ENCODE results near the gene COPG1. TPM values are rescaled to one million over a fixed set of nuclear protein-coding genes. Genes with fewer than 3 reads are reported as not detected.

The COPG1 gene
- total RNA-seq, 4 donors from 2014 or later = 55.6 to 89.1 (median 70.4) TPM

- H3K36me3 ChIP-seq = peaks cover 8 to 61% (median 51%) of the 10 kb centered on the region in 4 donors
- H3K9me3 ChIP-seq = no peaks in the 10 kb centered on the region
- H3K4me1 ChIP-seq = peaks cover 16 to 26% (median 17%) of the 10 kb centered on the region in 4 donors
- DNase-seq (ENCODE audit: extremely low spot score) = no peak
- no peaks in the 10 kb centered on the region for H3K27me3 ChIP-seq
- H3K27ac ChIP-seq (replicated peaks in 1 of 4) = peak overlapping the region; percentile 72 to 81 (median 80)
- no peak overlapping the region for H3K4me3 ChIP-seq
- 66% methylated on average over 3 of the region's 3 CpGs for WGBS
- TF ChIP-seq POLR2A (IDR thresholded peaks at IDR 0.05; ENCODE audit: low read depth) = no peak
- intact Hi-C loops (cut with DNase I) = no loop called here
These were observed 54.9 kb downstream of the COPG1 start for GRCh38 chr3:129304146-129304961.

DNA sequence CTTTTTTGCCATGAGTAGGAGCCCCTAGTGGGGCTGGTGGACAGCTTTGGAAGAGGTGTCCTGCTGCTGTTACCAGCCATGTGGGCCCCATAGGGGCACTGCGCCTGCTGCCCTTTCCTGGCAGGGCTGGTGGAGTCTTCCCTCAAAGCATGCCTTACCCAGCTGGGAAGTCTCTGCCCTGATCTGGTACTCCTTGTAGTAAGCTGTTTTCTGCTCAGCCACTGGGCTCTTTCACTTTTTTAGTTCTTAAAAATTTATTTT is 55.5 kb downstream of the COPG1 start:
- no peak for DNase-seq (ENCODE audit: extremely low spot score)
- Histone ChIP-seq H3K4me1 (peaks cover 16 to 26% (median 17%) of the 10 kb centered on the region in 4 donors), H3K36me3 (peaks cover 7 to 56% (median 46%) of the 10 kb centered on the region in 4 donors), H3K27me3 (no peaks in the 10 kb centered on the region), H3K27ac (replicated peaks in 1 of 4) (peak overlapping the region; percentile 72 to 81 (median 80)), H3K9me3 (no peaks in the 10 kb centered on the region), H3K4me3 (no peak overlapping the region)
- 64% methylated on average over 1 of the region's 1 CpG for WGBS
- intact Hi-C loops (cut with DNase I) = no loop called here
- TF ChIP-seq POLR2AphosphoS5 (IDR thresholded peaks at IDR 0.05) (no peak), POLR2A (IDR thresholded peaks at IDR 0.05; ENCODE audit: low read depth) (no peak), CTCF (IDR thresholded peaks at IDR 0.05) (no peak)

DNA sequence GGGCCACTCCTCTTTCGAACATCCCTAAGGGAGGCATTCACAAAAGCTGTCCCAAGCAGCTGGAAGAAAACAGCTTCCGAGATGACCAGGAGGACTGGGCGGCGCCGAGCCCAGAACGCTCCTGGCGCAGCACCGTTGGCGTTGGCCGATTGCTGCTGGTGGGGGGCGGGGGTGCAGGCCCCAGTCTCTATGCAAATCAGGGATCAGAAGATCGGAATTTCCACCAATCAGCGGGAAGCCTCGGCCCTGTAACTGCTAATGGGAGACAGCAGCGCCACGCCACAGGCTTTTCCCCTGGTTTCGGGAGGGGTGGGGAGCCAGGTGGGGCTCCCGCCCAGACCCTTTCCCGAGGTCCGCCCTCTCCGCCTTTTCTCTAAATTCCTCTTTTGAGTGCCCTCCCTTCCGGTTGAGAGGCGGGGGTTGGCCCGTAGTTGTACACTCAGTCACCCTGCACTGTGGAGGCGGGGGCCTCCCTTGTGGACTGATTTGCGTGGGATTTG is 56.2 kb downstream of the COPG1 start:
- DNase-seq (ENCODE audit: extremely low spot score) = no peak
- Histone ChIP-seq H3K36me3 (peaks cover 7 to 48% (median 39%) of the 10 kb centered on the region in 4 donors), H3K4me3 (peak overlapping the region; percentile 39 to 51 (median 46)), H3K4me1 (peaks cover 16 to 26% (median 17%) of the 10 kb centered on the region in 4 donors), H3K27ac (replicated peaks in 1 of 4) (peak overlapping the region; percentile 72 to 81 (median 80)), H3K27me3 (no peaks in the 10 kb centered on the region), H3K9me3 (no peaks in the 10 kb centered on the region)
- intact Hi-C loops (cut with DNase I) = no loop called here
- 14% methylated on average over 22 of the region's 26 CpGs for WGBS
- TF ChIP-seq POLR2AphosphoS5 (IDR thresholded peaks at IDR 0.05) (peak; percentile 82 to 89), EP300 (IDR thresholded peaks at IDR 0.05) (no peak), CTCF (IDR thresholded peaks at IDR 0.05) (peak in 1 of 3 experiments; percentile 14), POLR2A (IDR thresholded peaks at IDR 0.05; ENCODE audit: low read depth) (no peak)

DNA sequence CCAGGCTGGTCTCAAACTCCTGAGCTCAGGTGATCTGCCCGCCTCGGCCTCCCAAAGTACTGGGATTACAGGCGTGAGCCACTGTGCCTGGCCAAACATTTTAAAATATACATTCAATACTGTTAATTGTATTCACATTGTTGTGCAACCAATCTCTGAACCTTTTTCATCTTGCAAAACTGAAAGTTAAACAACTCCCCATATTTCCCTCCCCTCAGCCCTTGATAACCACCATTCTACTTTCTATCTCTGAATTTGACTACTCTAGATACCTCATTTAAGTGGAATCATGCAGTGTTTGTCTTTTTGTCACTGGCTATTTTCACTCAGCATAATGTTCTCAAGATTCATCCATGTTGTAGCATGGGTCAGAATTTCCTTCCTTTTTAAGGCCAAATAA is 59.2 kb downstream of the COPG1 start:
- WGBS = 96% methylated on average over 3 of the region's 3 CpGs
- TF ChIP-seq EP300 (IDR thresholded peaks at IDR 0.05) (no peak), POLR2A (IDR thresholded peaks at IDR 0.05; ENCODE audit: low read depth) (no peak), POLR2AphosphoS5 (IDR thresholded peaks at IDR 0.05) (no peak), CTCF (IDR thresholded peaks at IDR 0.05) (no peak)
- Histone ChIP-seq H3K27ac (replicated peaks in 1 of 4) (no peak overlapping the region), H3K9me3 (no peaks in the 10 kb centered on the region), H3K27me3 (no peaks in the 10 kb centered on the region), H3K4me1 (peaks cover 16 to 22% (median 20%) of the 10 kb centered on the region in 4 donors), H3K4me3 (no peak overlapping the region), H3K36me3 (peaks cover 0 to 19% (median 12%) of the 10 kb centered on the region in 4 donors)
- DNase-seq (ENCODE audit: extremely low spot score) = no peak
- intact Hi-C loops (cut with DNase I) = no loop called here

GRCh38 chr3:129310111-129311011 is 61.0 kb downstream of the COPG1 start:
- H3K27me3 ChIP-seq = no peaks in the 10 kb centered on the region
- intact Hi-C loops (cut with DNase I) = no loop called here
- peaks cover 0 to 2% (median 0%) of the 10 kb centered on the region in 4 donors for H3K36me3 ChIP-seq
- H3K4me1 ChIP-seq = peaks cover 13 to 27% (median 24%) of the 10 kb centered on the region in 4 donors
- no peak overlapping the region for H3K4me3 ChIP-seq
- whole genome bisulfite sequencing = 83% methylated on average over 7 of the region's 7 CpGs
- TF ChIP-seq EP300 (IDR thresholded peaks at IDR 0.05) (no peak), CTCF (IDR thresholded peaks at IDR 0.05) (no peak), POLR2A (IDR thresholded peaks at IDR 0.05; ENCODE audit: low read depth) (no peak), POLR2AphosphoS5 (IDR thresholded peaks at IDR 0.05) (no peak)
- DNase-seq (ENCODE audit: extremely low spot score) = no peak
- H3K9me3 ChIP-seq = no peaks in the 10 kb centered on the region
- H3K27ac ChIP-seq (replicated peaks in 1 of 4) = no peak overlapping the region
